ENCODE measurements around the gene DCC. TPM values are rescaled to one million over a fixed set of nuclear protein-coding genes. Genes with fewer than 3 reads are reported as not detected.

The DCC gene
- total RNA-seq, 2 experiments from 2014 or later: not detected

GRCh38 chr18:52312346-52312745 is 27.7 kb upstream of the DCC start:
- POLR2A ChIA-PET: no interaction called here

DNA sequence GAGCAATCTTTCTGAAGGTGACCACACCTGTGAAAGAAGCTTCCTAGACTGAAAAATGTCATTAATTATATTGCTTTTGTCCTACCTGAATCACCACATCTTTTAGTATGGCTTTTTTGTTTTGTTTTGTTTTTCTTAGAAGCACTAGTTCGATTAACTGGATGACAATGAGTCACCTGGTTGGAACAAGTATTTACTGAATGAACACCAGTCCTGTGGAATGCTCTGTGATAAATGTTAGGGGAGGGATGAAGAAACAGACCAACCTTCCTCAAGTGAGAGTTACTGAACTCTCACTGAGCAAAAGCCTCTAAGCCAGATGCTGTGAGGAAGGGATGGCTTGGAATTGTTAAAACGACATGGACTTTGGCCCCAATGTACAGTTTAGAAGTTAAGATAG is 26.8 kb upstream of the DCC start:
- no peak overlapping the region for H3K4me3 Mint-ChIP-seq
- Histone ChIP-seq H3K9me3 (ENCODE audit: control insufficient read depth in 1 of 2, insufficient read depth in 1 of 2, low read length in 2 of 2) (no peaks in the 10 kb centered on the region), H3K4me1 (ENCODE audit: insufficient read depth, low read length) (no peaks in the 10 kb centered on the region), H3K27me3 (ENCODE audit: control insufficient read depth in 1 of 2, insufficient read depth in 2 of 2, low read length in 2 of 2) (no peaks in the 10 kb centered on the region), H3K27ac (ENCODE audit: low read depth in 1 of 2, low read length in 2 of 2) (no peak overlapping the region), H3K4me3 (ENCODE audit: low read length) (no peak overlapping the region), H3K36me3 (ENCODE audit: insufficient read depth, low read length) (no peaks in the 10 kb centered on the region)
- TF ChIP-seq, protein P1, sequence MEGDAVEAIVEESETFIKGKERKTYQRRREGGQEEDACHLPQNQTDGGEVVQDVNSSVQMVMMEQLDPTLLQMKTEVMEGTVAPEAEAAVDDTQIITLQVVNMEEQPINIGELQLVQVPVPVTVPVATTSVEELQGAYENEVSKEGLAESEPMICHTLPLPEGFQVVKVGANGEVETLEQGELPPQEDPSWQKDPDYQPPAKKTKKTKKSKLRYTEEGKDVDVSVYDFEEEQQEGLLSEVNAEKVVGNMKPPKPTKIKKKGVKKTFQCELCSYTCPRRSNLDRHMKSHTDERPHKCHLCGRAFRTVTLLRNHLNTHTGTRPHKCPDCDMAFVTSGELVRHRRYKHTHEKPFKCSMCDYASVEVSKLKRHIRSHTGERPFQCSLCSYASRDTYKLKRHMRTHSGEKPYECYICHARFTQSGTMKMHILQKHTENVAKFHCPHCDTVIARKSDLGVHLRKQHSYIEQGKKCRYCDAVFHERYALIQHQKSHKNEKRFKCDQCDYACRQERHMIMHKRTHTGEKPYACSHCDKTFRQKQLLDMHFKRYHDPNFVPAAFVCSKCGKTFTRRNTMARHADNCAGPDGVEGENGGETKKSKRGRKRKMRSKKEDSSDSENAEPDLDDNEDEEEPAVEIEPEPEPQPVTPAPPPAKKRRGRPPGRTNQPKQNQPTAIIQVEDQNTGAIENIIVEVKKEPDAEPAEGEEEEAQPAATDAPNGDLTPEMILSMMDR (IDR thresholded peaks at IDR 0.05): no peak
- ATAC-seq (ENCODE audit: poor library complexity): no peak
- POLR2A ChIA-PET: no interaction called here
- peaks cover 4% of the 10 kb centered on the region for H3K9me3 Mint-ChIP-seq
- H3K27ac Mint-ChIP-seq: no peak overlapping the region
- CTCF ChIA-PET: no interaction called here
- no peaks in the 10 kb centered on the region for H3K4me1 Mint-ChIP-seq (ENCODE audit: low read depth)
- intact Hi-C loops (cut with DNase I, micrococcal nuclease): no loop called here
- DNase-seq: no peak
- H3K36me3 Mint-ChIP-seq (ENCODE audit: low read depth): no peaks in the 10 kb centered on the region
- no peaks in the 10 kb centered on the region for H3K27me3 Mint-ChIP-seq

More at GRCh38 chr18:52312346-52312745, 27.7 kb upstream of the DCC start:
- Mint-ChIP-seq H3K9me3 (peaks cover 4% of the 10 kb centered on the region), H3K27ac (no peak overlapping the region), H3K36me3 (ENCODE audit: low read depth) (no peaks in the 10 kb centered on the region), H3K27me3 (no peaks in the 10 kb centered on the region), H3K4me3 (no peak overlapping the region), H3K4me1 (ENCODE audit: low read depth) (no peaks in the 10 kb centered on the region)
- H3K4me1 ChIP-seq (ENCODE audit: insufficient read depth, low read length): no peaks in the 10 kb centered on the region
- no peaks in the 10 kb centered on the region for H3K36me3 ChIP-seq (ENCODE audit: insufficient read depth, low read length)
- H3K27me3 ChIP-seq (ENCODE audit: control insufficient read depth in 1 of 2, insufficient read depth in 2 of 2, low read length in 2 of 2): no peaks in the 10 kb centered on the region
- TF ChIP-seq, protein P1 (IDR thresholded peaks at IDR 0.05): no peak
- intact Hi-C loops (cut with DNase I, micrococcal nuclease): no loop called here
- ATAC-seq (ENCODE audit: poor library complexity) (no peak), DNase-seq (no peak)
- no peaks in the 10 kb centered on the region for H3K9me3 ChIP-seq (ENCODE audit: control insufficient read depth in 1 of 2, insufficient read depth in 1 of 2, low read length in 2 of 2)
- no peak overlapping the region for H3K4me3 ChIP-seq (ENCODE audit: low read length)
- CTCF ChIA-PET: no interaction called here
- H3K27ac ChIP-seq (ENCODE audit: low read depth in 1 of 2, low read length in 2 of 2): no peak overlapping the region

GRCh38 chr18:52319424-52319983 is 20.5 kb upstream of the DCC start:
- TF ChIP-seq, protein P1 (IDR thresholded peaks at IDR 0.05): no peak
- Histone ChIP-seq H3K4me3 (ENCODE audit: low read length) (no peak overlapping the region), H3K27me3 (ENCODE audit: control insufficient read depth in 1 of 2, insufficient read depth in 2 of 2, low read length in 2 of 2) (no peaks in the 10 kb centered on the region), H3K9me3 (ENCODE audit: control insufficient read depth in 1 of 2, insufficient read depth in 1 of 2, low read length in 2 of 2) (no peaks in the 10 kb centered on the region), H3K36me3 (ENCODE audit: insufficient read depth, low read length) (no peaks in the 10 kb centered on the region), H3K27ac (ENCODE audit: low read depth in 1 of 2, low read length in 2 of 2) (no peak overlapping the region), H3K4me1 (ENCODE audit: insufficient read depth, low read length) (no peaks in the 10 kb centered on the region)
- POLR2A ChIA-PET: no interaction called here
- no peak for ATAC-seq (ENCODE audit: poor library complexity)
- Mint-ChIP-seq H3K4me1 (ENCODE audit: low read depth) (no peaks in the 10 kb centered on the region), H3K9me3 (no peaks in the 10 kb centered on the region), H3K36me3 (ENCODE audit: low read depth) (no peaks in the 10 kb centered on the region), H3K27me3 (no peaks in the 10 kb centered on the region), H3K4me3 (no peak overlapping the region), H3K27ac (no peak overlapping the region)
- CTCF ChIA-PET: no interaction called here
- intact Hi-C loops (cut with DNase I, micrococcal nuclease): no loop called here
- no peak for DNase-seq
